GDM1 (cell line): ENCODE measurements around the gene PDCD1.
"Not testable (repeated sequence)": the region's sequence is repeated elsewhere in the genome, so short reads cannot be mapped to it uniquely, and the experiment has no call there.

Experiments used
- DNase-seq: peaks from one replicate; lab custom pipeline; 2025; lab: John Stamatoyannopoulos, UW

PDCD1 gene

DNA sequence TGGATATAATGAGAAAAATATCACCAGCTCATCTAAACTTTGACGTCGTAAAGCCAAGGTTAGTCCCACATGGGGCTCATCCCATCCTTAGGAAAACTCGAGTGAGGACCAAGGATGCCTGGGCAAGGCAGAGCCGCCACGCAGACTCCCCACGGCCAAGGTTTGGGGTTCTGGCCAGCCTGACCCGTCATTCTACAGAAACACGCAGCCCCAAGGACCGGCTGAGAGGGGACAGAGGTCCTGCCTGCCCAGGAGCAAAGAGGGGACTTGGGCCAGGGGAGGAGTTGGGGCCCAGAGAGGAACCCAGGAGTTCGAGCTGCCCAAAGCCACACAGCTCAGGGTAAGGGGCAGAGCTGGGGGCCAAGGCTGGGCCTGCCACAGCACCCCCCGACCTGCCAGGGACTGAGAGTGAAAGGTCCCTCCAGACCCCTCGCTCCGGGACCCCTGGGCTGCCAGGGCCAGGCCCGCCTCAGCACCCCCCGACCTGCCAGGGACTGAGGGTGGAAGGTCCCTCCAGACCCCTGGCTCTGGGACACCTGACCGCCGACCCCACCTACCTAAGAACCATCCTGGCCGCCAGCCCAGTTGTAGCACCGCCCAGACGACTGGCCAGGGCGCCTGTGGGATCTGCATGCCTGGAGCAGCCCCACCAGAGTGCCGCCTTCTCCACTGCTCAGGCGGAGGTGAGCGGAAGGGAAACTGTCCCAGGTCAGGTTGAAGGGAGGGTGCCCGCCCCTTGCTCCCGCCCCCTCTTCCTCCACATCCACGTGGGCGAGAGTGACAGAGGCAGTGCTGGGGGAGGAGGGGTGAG, at the start of gene PDCD1:
Gene PDCD1, minus strand, starts transcription at position 689 of the 811 bp plus-strand sequence. Its CDS starts 56 bp downstream, at position 633.
- no peak for DNase-seq

DNA sequence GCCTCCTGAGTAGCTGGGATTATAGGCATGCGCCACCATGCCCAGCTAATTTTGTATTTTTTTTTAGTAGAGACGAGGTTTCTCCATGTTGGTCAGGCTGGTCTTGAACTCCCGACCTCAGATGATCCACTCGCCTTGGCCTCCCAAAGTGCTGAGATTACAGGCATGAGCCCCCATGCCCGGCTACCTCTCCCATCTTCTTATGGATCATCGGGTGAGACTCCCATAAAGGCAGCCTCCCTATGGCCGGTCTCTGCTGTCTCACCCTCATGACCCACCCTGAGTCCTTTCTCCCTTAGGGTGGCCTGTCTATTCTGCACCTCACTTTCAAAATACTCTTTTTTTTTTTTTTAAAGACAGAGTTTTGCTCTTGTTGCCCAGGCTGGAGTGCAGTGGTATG, 49.1 kb upstream of the PDCD1 start:
- DNase-seq = not testable (repeated sequence)

DNA sequence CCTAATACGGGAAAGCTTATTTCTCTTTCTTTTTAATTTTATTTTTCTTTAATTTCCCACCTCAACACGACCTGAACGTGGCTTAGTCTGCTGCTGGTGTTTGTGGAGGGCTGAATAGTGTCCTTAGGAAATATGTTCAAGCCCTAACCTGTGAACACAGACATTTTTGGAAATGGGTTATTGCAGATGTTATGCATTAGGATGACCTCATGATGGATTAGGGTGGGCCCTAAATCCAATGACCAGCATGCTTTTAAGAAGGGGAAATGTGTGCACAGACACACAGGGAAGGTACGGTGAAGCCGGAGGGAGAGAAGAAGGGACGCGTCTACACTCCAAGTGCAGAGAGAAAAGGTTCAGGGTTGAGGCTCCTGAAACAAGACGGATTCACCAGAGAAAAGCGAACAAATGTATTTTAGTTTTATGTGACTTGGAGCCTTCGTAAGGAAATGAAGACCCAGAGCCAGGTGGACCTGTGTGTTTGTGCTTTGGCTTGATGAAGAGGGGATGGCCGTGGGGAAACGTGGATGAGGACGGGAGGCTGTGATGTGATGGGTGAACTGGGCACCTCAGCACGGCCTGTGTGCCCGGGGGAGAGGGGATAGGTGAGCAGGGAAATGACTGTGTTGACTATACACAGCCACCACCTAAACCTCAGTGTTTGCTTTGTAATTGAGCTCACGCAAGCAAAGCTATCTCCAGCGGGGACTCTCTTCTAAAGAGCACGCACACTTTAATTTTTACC, 48.3 kb upstream of the PDCD1 start:
- no peak for DNase-seq

DNA sequence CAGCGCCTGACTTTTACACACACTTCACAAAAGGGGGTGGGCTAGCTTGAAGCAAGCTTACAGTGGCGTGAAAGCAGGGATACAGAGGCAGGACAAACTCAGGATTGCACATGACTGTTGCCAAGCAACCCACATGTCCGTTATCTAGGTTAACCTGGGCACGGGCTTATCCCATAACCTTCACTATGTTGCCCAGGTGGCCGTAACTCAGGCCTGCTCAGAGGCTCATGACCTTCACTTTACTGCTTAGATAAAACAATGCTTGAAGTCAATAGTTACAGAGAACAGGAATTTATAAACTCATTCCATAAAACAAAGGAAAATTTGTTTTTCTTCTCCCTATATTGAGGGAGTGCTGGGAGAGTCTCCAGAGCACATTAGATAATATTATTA, 47.7 kb upstream of the PDCD1 start:
- DNase-seq = not testable (repeated sequence)

DNA sequence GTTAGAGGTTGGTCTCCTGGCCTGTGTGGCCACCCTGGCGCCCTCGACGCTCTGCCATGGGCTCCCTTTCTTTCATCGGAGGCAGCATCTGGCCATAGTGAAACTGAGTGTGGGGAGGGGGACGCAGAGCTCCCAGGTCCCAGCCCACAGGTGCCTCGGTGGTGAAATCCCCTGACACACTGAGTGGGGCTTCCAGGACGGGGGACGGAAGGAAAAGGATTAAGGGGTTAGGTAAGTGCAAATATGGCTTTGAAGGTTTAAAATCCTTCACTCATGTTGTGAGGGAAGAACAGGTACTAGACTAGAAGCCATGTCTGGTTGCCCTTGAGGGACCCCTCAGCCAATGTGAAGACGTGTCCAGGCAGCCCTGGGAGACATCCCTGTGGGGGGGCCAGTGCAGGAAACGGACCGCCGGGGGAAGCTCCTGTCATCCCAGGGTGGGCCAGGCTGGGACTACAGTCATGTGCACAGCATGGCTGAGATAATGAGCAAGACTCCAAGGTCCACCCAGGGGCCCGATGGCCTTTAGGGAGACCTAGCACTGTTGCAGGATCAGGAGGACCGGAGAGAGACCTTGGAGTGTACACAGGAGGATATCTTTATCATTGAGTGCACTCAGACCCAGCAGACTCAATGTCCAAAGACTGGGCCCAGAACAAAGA, 47.2 kb upstream of the PDCD1 start:
- no peak for DNase-seq

DNA sequence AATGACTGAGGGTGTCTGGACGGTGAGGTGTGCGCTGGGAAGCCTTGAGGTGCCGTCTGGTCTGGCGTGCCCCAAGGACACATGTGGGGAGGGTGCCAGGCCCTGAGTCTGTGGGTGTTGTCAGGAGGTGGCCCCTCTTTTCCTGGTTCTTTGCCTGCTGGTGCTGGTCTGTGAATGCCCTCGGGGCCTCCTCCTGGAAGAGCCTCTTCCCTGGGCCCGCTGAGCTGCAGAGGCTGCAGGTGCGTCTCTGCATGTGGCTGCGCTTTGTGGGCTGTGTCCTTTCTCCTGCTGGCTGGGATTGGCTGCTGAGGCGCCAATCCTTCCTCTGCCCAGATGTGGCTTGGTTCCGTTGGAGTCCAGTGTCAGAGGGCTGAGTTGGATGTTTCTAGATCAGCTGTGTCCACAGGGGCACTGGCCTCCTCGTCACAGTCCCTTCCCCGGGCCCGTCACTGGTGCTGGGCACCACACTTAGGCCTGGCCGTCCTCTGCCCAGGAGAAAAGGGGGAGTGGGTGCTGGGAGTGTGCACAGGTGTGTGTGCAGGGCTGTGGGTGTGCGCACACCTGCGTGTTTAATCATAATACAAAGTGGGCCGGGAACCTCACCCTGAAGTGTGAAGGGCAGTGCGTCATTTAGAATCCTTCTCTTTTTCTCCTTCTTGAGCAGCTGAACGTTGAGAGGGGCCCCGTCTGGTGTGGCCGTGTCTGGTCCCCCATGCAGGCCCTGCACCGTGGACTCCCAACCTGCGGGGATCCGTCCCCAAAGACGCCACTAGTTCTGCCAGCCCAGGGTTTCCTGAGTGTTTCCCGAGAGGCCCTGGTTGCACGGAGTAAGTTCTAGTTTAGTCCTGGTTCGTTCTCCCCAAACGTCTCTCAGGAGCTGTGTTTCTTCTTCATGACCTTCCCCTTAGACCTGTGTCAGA, 46.4 kb upstream of the PDCD1 start:
- DNase-seq = no peak

DNA sequence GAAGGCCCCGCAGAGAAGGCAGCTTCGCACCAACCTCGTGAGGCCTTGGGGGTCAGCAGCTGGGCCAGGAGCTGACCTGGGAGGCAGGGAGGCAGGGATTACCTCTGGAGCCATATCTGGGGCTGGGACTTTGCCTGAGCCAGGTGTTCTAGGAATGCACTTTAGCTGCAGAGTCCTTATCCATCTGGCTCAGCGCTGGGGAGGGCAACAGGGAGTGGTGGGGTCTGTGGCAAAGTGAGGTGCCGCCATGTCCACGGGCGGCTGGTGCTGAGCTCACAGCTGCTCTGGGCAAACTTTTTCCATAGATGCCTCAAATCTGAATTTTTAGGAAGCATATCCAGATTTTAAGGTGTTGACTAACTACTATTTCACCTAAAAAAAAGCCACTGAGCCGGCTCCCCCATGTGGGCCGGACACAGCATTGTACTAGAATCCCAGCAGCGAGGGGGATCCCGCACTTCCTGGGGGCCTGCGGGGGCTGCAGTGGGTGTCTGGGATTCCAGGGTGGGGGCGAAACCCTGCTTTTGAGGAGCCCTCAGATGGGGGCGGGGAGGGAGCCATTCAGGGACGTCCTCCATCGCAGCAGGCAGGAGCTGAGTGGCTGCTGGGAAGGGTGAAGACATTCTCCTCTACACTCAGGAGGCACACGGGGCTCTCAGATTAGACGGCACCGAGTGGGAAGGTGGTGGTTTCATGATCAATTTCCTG, 45.5 kb upstream of the PDCD1 start:
- DNase-seq = no peak

DNA sequence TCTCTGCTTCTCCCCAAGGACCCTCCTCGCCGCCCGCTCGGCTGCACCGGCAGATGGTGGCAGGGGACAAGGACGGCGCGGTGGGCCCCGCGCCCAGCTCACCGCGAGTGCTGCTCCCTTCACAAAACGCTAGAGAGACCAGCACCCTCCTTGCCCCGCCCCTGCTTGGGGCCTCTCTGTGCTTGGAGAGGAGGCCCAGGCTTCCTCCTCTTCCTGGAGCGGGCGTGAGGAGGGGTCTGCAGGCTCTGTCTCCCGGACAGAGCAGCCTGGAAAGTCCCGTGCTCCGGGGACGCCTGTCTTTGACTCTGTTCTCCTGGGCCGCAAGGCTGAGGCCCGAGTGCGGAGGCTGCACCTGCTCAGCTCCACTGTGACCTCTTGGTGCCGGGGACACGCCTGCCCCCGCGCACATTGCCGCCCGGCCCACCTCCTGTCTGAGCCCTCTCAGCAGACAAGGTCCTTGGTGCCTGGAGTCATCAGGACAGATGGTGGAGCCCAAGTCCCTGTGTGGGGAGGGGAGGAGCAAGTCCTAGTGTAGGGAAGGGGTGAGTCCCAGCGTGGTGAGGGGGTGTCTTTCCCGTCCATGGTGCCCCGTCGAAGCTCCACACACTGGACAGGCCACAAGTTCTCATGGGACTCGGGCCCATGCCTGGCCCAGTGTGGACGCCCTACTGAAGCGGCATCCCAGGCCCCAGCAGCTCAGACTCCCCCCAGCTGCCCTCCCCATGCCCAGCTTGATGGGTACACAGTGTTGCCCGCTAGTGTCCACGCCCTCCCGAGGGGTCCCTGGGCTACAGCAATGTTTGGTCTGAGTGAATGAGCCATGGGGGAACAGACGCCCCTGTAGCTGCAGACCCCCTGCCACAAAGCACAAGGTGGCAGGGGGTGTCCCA, 44.7 kb upstream of the PDCD1 start:
- DNase-seq = no peak

DNA sequence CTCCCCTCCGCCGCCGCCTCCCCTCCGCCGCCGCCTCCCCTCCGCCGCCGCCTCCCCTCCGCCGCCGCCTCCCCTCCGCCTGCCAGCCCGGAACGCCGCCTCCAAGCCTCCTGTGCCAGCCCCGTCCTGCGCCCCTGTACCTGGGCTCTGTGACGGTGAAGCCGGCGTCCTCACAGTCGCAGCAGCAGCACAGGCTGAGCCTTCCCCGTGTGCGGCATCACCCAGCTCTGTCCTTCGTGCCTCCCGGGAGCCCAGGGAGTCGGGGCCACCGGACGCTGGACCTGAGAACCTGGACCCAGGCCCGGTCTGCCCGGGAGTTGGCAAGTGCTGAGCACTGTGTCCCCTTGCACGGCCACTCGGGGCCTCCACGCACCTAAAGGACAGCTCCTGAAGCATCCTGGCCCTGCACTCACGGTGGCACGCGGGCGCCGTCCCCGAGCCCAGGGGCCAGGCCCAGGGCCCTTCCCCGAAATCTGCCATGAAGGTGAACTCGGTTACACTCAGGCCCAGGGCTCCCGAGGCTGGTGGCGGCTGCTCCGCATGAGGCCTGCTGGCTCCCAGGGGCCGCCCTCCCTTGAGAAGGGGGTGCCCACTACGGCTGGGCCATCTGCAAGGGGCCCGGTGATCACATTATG, 43.8 kb upstream of the PDCD1 start:
- DNase-seq = no peak

DNA sequence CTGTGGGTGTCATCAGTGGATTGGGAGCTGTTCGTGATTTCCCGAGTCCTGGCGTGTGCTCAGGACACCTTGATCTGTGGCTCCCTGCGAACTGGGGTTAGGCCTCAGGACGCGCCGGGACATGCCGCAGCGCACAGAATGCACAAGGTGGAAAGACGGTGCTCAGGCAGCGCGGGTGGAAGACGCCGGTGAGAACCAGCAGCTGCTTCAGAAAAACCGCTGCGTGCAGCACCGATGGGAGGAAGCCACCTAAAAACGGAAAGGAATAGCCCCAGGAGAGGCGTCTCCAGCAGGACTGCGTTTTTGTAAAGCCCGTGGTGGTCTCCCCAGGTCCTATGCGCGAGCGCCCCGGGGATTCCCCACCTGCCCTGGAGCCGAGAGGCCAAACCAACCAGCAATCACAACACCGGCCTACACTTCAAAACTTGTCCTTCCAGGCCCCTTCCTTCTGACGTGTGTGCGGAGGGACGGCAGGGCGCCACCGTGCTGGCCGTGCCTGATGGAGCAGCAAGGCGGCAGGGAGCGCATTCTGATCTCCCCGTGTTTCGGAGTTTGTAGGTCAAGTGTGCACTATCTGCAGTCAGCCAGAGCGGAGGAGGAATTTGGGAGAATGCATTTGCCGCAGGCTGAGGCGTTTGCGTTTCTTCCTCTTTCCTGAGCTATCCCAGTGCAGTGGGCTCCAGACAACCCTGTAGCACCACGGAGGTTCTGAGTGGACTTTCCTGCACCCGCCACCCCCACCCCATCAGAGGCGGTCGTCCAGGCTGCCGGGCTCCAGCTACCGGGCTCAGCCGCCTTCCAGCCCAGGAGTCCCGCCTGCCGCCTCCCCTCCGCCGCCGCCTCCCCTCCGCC, 43.0 kb upstream of the PDCD1 start:
- no peak for DNase-seq

DNA sequence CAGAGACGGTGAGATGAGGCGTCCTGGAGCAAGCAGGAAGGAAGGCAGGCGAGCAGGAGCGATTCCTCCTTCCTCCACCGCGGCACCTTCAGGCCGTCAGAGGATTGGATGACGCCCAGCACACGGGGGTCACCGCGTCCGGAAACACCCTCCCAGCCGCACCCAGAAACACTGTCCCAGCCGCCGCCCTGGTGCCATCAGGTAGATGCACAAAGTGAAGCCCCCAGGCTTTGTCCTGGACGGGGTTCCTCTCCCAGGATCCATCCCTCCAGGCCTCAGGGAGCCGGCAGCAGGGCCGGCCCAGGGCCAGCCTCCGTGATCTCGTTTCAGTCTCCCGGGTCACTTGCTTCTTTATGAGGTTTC, 42.3 kb upstream of the PDCD1 start:
- DNase-seq = no peak

DNA sequence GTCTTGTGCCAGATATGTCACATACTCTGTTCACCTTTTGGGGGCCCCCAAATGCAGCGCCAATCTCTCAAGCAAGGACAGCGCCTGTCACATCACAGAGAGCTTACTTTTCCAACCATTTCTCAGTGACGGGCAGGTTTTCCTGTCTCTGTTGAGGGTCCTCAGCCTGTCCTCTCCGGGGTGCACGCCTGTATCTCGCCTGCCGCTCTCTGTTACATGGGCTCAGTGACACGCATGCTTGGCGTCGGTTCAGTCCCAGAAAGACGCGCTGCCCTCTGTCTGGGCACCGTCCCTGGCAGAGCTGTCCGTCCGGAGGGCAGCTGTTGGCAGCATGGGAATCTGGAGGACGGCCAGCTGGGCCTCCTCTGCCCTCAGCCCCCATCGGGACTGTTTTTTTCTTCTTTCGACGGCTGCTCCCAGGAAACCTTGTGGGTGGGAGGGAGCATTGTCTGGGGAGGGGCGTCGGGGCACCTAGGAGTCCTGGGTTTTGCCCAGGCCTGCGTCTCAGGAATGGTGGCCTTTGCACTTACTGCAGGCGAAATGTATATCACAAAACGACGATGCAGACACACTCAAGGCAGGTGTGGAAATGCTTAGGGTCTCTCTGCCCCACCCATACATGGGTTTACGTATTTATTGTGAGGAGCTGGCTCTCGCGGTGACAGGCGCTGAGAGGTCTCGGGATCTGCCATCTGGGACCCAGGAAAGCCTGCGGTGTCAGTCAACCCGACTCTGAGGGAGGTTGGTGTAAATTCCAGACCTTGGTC, 41.7 kb upstream of the PDCD1 start:
- no peak for DNase-seq

DNA sequence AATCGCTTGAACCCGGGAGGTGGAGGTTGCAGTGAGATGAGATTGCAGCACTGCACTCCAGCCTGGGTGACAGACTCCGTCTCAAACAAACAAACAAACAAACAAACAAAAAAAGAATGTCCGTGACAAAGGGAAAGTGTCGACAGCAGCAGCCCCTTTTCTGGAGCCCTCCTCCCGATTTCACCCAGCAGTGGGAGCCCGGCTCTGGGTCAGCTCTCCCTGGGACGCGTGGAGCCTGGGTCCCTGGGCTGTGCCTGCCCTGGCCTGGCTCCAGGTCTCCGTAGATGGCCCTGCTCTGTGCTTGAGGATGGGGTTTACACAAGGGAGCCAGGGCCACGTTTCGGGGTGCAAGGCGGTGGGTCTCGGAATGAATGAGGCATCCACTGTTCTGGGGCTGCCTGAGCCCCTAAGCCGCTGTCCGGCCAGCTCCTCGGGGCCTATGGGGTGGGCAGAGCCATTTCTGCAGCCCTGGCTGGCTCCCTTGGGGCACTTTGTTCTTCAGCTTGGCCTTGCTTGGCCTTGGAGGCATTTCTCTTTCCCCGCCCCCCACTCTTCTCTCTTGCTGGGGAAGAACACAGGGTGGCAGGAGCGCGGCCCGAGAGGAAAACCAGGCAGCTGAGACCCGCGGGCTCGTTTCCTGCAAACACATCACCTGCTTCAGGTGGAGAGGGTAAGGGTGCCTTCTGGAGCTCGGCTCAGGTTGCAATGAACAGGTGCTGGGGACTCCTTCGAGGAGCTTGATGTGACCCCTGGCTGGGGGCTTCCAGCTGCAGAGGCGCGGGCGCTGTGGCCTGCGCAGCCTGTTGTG, 40.0 kb upstream of the PDCD1 start:
- no peak for DNase-seq

DNA sequence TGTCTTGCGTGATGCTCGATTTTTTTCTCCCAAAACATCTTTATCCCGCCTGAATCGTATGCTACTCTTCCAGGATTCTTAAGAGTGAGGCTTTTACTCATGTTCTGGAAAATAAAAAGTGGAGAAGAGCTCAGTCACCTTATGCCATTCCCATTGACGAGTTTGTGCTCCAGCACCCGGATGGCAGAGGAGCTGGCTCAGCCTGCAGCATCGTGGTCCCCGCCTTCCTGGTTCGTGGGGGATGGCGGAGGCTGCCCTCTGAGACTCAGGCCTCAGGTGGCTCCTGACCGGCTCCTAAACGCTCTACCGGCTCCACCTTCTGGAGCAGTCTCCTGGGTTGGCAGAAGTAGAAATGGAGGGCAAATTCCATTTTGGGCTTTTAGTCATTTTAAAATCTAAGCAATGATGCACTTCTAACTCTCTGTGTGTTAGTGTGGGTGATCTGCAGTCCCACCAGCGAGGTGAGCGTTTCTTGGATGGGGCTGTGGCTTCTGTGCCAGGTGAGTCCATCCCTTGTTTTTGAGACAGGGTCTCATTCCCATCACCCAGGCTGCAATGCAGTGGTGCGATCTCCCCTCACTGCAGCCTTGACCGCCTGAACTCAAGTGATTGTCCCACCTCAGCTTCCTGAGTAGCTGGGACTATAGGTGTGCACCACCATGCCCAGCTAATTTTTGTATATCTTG, 38.7 kb upstream of the PDCD1 start:
- no peak for DNase-seq

DNA sequence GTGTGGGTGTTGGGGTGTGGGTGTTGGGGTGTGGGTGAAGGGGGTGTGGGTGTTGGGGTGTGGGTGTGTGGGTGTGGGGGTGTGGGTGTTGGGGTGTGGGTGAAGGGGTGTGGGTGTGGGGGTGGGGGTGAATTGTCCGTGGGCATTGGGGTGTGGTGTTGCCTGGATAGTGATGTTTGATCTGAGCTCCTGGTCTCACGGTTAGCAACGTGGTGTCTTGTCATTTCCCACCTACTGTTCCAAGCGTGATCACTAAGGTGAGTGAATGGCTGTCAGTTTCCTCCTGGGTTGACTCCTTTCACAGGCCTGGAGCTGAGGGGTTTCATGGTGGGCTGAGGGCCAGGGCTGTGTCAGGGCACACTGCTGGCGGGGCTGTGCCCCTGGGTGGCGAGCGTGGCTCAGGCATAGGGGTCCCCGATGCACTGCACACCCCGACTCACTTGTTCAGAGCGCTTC, 38.1 kb upstream of the PDCD1 start:
- no peak for DNase-seq
